GM23338 (cell line): ENCODE measurements around the gene CRPPA. TPM values are rescaled to one million over a fixed set of nuclear protein-coding genes. Genes with fewer than 3 reads are reported as not detected.

Source experiments
- ETS1 ChIP-seq: IDR thresholded peaks from 2 replicates; pipeline ENCODE4 v1.6.1; 2016; ENCODE audit warnings: antibody characterized with exemption
- NANOG ChIP-seq: IDR thresholded peaks from 2 replicates; pipeline ENCODE4 v1.6.1; 2016; ENCODE audit warnings: antibody characterized with exemption, borderline replicate concordance
- REST ChIP-seq: IDR thresholded peaks from one replicate; pipeline ENCODE4 v1.6.1; 2018; ENCODE audit warnings: antibody characterized with exemption; ENCODE audit not compliant: unreplicated experiment
- ZNF114 ChIP-seq: fragments of 250-450 bp; sonication (Bioruptor Pico); IDR thresholded peaks from 2 replicates; pipeline ENCODE4 v1.5.0; 2020; ENCODE audit warnings: mild to moderate bottlenecking, moderate library complexity
- ZNF462 ChIP-seq: fragments of 250-450 bp; sonication (Bioruptor Pico); IDR thresholded peaks from 2 replicates; pipeline ENCODE4 v1.5.0; 2020; ENCODE audit warnings: mild to moderate bottlenecking, moderate library complexity
- polyA plus RNA-seq: library from polyadenylated mRNA; unstranded; fragments of >200 nt; fragmentation: Nextera tagmentation; extraction: Ambion mirVana; gene quantifications from 2 replicates; pipeline ENCODE4 v1.2.1, GENCODE V29; 2016
- total RNA-seq: library from RNA; depleted of rRNA; stranded (reverse); fragments of >200 nt; shearing (Covaris generic); gene quantifications from 2 replicates; pipeline ENCODE4 v1.2.3, GENCODE V29; 2014

The CRPPA gene
- total and polyA plus RNA-seq, 2 experiments from 2014 or later = 0.45 to 0.73 TPM

GRCh38 chr7:16436306-16436705 lies 15.0 kb upstream of the CRPPA start (continued):
- no peak for TF ChIP-seq ZNF462
- TF ChIP-seq ZNF114 (CRISPR knock-in tag) = no peak
- TF ChIP-seq ETS1 = no peak
- TF ChIP-seq NANOG = no peak
- no peak for TF ChIP-seq REST
